ENCODE results near the gene SOX11. TPM values are rescaled to one million over a fixed set of nuclear protein-coding genes. Genes with fewer than 3 reads are reported as not detected.

The SOX11 gene
- polyA plus RNA-seq, 4 donors, result 15.5 to 23.0 (median 20.2) TPM

DNA sequence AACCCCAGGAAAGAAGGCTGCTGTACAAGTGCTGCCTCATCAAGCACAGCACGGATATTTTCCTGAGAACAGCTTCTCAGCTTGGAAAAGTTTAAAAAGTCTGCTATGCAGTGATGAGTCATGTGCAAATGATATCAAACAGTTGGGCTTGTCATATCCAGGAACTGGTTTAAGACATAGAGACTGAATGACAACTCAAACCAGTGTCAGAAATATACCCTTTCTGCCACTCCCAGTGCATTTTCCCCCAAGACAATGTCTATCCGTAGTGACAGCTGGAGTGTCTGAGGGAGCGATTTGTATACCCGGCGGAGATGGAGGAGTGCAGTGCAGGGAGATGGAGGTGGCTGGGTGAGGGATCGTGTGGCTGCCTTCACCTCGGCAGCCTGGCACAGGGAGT, 28.2 kb downstream of the SOX11 start:
- no peak for DNase-seq (ENCODE audit: low read depth in 4 of 4, low spot score in 3 of 4)

DNA sequence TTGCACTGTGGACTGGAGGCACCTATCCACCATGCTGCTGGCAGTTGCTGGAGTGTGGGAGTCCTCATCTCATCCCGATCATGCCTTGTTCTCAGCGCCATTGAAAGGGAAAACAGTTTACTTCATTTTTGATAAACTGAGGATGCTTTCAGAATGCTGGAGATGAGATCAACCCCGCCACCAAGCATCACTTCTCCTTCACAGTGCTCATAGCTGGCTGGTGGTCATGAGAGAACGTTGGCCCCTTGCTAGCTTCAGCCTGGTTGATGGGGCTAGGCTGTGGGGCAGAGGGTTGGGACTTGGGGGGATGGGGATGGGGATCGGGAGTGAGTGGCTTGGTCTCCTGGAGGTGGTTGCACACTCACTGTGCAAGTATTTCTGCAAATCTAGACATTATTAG, 30.1 kb downstream of the SOX11 start:
- no peak for DNase-seq (ENCODE audit: low read depth in 4 of 4, low spot score in 3 of 4)

DNA sequence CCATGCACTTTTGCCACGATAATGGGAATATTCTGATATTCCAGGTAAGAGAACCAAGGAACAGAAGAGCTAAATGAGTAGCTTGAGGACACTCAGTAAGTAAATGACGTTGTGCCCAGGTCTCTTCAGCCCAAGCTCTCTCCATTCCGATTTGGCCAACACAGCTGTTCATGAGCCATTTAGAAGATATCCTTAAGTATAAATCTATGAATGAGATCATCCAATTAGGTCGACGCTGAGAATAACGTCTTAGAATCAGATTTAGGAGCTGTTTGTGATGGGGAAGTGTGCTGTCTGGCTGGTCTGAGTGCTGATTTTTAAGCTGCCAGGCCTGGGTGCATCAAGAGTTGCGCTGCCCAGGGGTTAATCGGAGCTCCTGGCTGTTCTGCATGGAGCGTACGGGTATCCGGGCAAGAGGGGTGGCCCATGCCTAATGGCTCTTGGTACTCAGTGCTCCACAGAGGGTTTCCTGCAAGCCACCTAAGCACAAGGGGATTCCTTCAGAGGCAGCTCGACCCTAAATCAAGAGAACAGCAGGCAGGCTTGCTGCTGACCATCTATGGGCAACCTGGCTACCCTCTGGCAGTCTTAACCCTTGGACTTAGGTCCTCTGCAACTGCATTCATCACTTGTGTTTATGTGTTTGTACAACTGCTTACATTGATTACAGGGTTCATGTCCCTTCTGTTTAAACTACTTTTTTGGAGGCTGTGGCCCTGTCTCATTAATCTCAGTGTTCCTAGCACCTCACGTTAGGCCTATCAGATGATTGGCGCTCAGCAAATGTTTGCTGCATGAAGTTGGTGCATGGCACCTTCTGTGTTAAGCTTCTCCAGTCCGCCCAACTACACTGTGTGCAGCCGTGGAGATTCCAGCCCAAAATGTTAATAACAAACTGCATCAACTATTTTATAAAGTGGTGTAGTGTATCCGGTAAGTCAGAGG, 31.9 kb downstream of the SOX11 start:
- no peak for DNase-seq (ENCODE audit: low read depth in 4 of 4, low spot score in 3 of 4)

DNA sequence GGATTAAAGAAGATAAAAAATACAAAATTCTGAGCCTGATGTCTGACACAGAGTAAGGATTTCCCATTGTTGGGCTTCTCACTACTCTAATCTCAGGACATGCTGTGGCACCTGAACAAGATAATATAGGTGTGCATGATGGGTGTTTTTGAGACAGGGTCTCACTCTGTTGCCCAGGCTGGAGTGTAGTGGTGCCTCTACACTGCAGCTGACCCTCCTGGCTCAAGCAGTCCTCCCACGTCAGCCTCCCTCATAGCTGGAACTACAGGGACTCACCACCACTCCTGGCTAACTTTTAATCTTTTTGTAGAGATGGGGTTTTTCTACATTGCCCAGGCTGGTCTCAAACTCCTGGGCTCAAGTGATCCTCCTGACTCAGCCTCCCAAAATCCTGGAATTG, 32.9 kb downstream of the SOX11 start:
- DNase-seq (ENCODE audit: low read depth in 4 of 4, low spot score in 3 of 4), result no peak

DNA sequence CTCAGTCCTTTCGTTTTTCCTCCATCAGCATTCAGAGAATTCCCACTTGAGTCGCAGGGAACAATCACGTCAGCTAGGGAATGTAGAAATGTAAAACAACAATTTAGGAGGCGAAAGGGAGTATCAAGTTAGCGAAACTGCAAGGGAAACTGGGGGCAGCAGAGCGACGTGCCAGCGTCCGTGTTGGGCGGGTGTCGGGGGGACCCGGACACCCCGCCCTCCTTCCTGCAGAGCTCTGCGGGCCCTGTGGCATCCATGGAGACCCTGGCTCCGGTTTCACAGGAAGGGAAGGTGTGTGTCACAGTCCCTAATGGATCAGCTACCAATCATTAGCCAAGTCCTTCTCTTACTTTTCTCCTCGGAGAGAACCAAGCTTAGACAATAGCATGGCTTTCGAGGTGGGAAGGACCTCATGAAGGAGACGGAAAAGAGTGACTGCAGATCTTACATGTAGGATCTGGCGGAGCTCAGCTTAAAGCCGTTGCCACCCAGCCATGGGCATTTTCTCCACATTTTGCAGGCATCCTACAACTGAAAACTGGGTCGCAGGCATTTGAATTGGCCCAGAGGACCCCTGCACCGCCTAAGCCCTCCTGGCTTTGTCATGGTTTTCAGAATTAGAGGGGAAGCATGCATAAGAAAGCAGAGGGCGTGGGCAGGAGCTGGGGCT, 33.7 kb downstream of the SOX11 start:
- peak; percentile 61 to 75 (median 67) for DNase-seq (ENCODE audit: low read depth in 4 of 4, low spot score in 3 of 4)

GRCh38 chr2:5727235-5727634, 35.1 kb downstream of the SOX11 start:
- DNase-seq (ENCODE audit: low read depth in 4 of 4, low spot score in 3 of 4), result no peak

GRCh38 chr2:5729416-5729815, 37.2 kb downstream of the SOX11 start:
- no peak for DNase-seq (ENCODE audit: low read depth in 4 of 4, low spot score in 3 of 4)

DNA sequence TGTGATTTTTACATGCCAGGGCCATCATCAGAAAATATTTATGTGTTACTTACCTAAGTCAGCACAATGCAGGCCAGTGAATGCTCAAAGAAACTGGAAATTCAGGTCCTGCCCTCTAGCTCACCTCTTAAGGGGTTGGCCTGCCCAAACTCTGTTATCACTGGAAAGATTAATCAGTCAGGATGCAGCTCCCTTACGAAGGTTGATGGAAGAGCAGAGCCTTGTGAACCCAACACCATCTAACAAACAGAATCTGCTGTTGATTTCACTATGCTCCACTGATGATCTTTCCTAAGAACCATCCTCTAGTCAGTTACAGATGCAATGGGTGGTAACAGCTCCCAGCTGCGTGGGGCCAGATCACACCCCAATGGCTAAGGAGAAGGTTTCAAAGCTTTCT, 38.2 kb downstream of the SOX11 start:
- no peak for DNase-seq (ENCODE audit: low read depth in 4 of 4, low spot score in 3 of 4)

DNA sequence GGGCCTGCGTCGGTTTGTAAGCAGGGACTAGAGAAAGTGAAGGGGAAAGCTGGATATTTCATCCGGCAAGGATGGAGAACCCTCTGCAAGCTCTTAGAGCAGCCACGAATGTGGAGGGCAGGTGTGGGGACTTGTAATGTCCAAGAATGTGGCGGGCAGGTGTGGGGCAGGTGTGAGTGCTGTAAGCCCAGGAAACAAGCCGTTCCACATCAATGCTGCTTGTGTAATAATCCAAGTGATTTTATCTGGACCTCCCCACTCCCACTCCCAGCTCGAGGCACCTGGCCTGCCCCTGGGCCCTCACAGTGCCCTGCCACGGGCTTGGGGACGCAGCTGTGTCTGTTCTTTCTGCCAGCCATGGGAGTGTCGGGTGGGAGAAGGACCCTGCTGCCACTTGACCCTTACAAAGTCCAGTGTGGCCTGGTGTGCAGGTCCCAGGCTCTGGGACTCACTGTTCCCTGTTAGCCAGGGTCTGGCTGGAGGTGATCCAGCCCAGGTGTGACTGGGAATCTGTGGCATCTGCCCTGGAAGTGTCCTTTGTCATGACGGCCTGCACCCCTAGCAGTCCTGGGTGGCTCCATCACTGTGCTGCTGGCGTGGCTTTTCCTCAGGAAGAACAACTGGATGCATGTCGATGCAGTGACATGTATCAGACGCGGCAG, 42.8 kb downstream of the SOX11 start:
- no peak for DNase-seq (ENCODE audit: low read depth in 4 of 4, low spot score in 3 of 4)

GRCh38 chr2:5735521-5735861, 43.3 kb downstream of the SOX11 start:
- DNase-seq (ENCODE audit: low read depth in 4 of 4, low spot score in 3 of 4), result no peak

- no peak for DNase-seq (ENCODE audit: low read depth in 4 of 4, low spot score in 3 of 4)
These were observed 43.9 kb downstream of the SOX11 start for GRCh38 chr2:5736050-5736449.

GRCh38 chr2:5736886-5737285, 44.7 kb downstream of the SOX11 start:
- DNase-seq (ENCODE audit: low read depth in 4 of 4, low spot score in 3 of 4), result no peak

GRCh38 chr2:5740053-5740452, 47.9 kb downstream of the SOX11 start:
- DNase-seq (ENCODE audit: low read depth in 4 of 4, low spot score in 3 of 4), result no peak

DNA sequence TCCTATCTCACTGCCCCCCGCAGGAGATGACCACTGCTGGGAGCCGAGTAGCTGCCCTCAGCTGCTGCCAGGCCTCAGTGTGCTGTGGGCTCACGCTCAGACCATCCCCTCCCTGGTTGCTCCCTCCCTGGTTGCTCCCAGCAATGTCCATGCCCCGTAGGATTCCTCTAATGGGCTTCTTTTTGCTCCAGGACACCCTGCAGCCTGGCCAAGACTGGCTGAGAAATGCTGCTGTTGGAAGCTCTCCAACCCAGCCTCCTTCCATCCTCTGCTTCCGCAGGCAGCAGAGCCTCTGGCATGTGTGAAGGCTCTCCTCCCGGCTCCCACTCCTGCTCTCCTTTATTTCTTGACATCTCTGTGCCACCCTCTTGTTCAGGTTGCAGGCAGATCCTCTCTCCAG, 48.6 kb downstream of the SOX11 start:
- no peak for DNase-seq (ENCODE audit: low read depth in 4 of 4, low spot score in 3 of 4)

GRCh38 chr2:5741242-5741641, 49.1 kb downstream of the SOX11 start:
- DNase-seq (ENCODE audit: low read depth in 4 of 4, low spot score in 3 of 4), result no peak

DNA sequence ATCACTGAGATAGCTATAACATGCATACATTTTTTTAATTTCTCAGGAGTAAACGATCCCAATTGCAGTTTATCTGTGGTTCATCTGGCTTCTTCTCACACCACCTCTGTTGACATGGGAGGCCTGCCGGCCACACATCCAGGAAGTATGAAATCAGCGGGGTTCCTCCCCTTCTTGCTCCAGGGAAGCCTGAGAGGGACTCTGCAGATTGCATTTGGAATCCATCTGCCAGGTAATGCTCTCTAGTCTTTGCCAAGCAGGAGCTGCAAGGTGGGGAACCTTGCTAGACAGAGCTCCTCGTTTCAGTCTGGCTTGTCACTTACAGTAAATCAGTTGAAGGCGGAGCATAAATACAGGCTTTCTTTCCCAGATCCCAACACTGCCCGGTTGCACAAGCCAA, 49.9 kb downstream of the SOX11 start:
- DNase-seq (ENCODE audit: low read depth in 4 of 4, low spot score in 3 of 4), result no peak

- no peak for DNase-seq (ENCODE audit: low read depth in 4 of 4, low spot score in 3 of 4)
These were observed 56.2 kb downstream of the SOX11 start for GRCh38 chr2:5748391-5748790.

- DNase-seq (ENCODE audit: low read depth in 4 of 4, low spot score in 3 of 4), result no peak
These were observed 56.8 kb downstream of the SOX11 start for GRCh38 chr2:5748946-5749345.

DNA sequence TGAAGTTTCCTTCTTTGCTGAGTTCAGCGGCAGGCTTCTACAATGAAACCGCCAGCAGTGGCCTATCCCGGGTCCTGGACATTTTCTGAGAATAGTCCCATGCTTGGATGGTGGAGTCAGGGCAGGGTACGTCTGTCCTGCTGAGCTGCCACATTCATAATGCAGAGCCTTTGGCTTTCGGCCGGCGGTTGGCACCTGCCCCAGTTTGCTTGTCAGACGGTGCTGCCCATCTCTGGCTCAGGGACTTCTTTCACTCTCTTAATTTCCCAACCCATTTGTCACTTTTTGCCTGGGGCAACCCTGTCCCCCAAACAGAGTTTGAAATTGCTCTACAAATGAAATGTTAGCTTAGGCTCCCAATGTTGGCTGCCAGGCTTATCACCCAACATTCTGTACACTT, 57.2 kb downstream of the SOX11 start:
- no peak for DNase-seq (ENCODE audit: low read depth in 4 of 4, low spot score in 3 of 4)
